GM12891 (cell line): ENCODE results near the gene CCDC112.

Experiments used
- PAX5 ChIP-seq: IDR thresholded peaks from 2 replicates; pipeline ENCODE4 v1.6.1; 2011; ENCODE audit warnings: low read length, moderate library complexity, mild to moderate bottlenecking; ENCODE audit not compliant: insufficient read depth, severe bottlenecking
- POLR2A ChIP-seq: IDR thresholded peaks from 2 replicates; pipeline ENCODE4 v1.6.1; 2011; ENCODE audit warnings: low read depth, low read length, control low read depth
- POLR2AphosphoS5 ChIP-seq: IDR thresholded peaks from 2 replicates; pipeline ENCODE4 v1.6.1; 2011; ENCODE audit warnings: low read depth, low read length, control low read depth
- POU2F2 ChIP-seq: IDR thresholded peaks from 2 replicates; pipeline ENCODE4 v1.6.1; 2011; ENCODE audit warnings: low read depth, mild to moderate bottlenecking, control low read depth, low read length, moderate library complexity
- SPI1 ChIP-seq: IDR thresholded peaks from 2 replicates; pipeline ENCODE4 v1.6.1; 2011; ENCODE audit warnings: low read depth, low read length, control low read depth
- TAF1 ChIP-seq: IDR thresholded peaks from 2 replicates; pipeline ENCODE4 v1.6.1; 2011; ENCODE audit warnings: low read depth, low read length, control low read depth

GRCh38 chr5:115262011-115262320 is 34.5 kb downstream of the CCDC112 start:
- TF ChIP-seq POLR2A (no peak), TAF1 (no peak), POLR2AphosphoS5 (no peak), SPI1 (no peak), PAX5 (no peak), POU2F2 (no peak)
